Measurements from ENCODE around the gene C9orf50.
"Not testable (repeated sequence)": the region's sequence is repeated elsewhere in the genome, so short reads cannot be mapped to it uniquely, and the experiment has no call there.

The C9orf50 gene

DNA sequence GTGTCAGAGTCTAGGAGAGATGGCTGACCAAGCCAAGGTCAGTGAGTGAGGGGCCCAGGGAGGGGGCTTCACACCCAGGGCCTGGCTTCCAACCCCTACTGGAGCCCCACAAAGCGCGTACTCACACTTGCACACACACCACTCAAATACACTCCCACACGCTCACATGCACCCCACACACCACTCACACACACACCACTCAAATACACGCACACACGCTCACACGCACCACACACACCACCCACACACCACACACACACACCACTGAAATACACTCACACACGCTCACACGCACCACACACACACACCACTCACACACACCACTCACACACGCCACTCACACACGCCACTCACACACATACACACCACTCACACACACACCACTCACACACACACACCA lies 26.7 kb upstream of the C9orf50 start:
- no peak for DNase-seq

DNA sequence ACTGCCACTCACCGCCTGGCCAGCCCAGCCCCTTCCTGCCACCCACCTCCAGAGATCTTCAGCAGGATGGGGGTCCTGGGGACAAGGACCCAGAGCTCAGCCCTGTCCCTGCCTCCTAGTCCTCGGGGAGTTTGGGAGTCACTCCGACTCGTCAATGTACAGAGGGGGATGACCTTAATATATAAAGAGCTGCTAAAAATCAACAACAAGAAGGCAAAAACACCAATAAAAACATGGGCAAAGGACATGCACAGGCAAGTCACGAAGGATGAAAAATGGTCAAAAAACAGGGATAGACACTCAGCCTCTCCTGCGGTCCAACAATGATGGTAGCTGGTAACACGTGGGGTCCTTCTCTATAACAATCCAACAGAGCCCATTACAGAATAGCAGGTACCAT lies 25.8 kb upstream of the C9orf50 start:
- no peak for DNase-seq

DNA sequence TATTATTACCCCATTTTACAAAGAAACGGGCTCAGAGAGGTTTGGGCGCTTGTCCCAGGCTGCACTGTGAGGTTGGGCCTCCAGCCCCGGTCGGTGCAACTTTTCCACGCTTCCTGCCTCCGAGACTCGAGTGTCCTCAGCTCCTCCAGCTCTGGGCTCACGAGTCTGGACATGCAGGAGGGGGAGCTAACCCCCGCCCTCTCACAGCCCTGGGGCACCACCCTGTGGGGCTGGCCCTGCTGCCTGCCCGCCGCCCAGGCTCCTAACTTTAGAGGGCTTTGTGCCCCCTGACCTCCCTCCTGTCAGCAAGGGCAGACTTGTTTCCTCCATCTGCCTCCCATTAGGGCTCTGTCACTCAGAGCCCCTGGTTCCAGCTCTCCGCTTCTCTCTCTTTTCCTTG lies 25.4 kb upstream of the C9orf50 start:
- no peak for DNase-seq

DNA sequence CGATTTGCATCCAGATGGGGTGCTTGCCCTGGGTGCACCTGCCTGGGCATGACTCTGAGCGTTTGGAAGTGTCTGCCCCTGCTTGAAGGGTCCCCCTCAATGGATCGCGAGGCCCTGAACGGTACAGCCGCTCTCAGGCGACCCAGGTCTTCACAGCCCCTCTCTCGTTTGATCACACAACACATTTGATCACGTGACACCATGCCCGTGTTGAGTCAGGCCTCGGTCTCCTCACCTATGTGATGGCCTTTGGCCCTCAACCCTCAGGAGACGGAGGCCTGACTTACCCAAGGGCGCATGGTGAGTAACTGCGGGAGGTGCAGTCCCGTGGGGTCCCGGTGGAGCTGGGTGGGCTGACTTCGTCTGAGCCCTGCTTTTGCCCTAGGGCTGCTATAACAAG lies 24.0 kb upstream of the C9orf50 start:
- DNase-seq = no peak

DNA sequence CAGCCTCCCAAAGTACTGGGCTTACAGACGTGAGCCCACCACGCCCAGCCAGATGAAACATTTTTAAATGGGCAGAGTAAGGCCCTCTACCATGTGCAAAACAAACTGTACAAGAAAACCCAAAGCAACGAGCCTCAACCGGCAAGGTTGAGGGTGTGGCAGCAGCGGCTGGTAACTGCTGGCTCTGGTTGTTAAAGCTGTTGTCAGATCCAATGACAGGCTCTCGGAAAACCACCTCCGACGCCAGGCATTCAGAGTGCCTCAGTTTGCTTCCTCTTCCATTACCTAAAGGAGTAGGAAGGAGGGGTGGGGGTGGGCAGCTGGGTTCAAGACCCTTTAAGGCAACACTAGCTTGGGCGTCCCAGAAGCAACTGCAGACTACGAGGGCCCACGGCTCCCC lies 23.5 kb upstream of the C9orf50 start:
- no peak for DNase-seq

DNA sequence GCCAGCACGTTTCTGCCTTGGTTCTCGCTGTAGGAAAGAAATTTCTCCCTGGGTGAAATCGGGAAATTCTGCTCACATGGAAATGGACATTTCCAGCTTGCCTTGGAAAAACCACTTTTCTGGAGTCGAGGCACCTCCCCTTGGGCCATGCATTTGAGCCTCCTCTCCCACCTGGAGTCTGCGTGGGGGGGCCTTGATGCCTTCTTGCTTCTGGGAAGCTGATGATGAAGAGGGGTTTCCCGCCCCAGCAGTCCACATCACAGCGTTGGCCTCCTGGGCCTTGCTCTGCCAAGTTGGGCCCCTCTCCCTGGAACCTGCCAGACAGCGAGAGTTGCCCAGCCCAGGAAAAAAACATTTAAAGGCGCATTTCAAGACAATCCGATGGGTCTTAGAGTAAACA lies 22.8 kb upstream of the C9orf50 start:
- no peak for DNase-seq

DNA sequence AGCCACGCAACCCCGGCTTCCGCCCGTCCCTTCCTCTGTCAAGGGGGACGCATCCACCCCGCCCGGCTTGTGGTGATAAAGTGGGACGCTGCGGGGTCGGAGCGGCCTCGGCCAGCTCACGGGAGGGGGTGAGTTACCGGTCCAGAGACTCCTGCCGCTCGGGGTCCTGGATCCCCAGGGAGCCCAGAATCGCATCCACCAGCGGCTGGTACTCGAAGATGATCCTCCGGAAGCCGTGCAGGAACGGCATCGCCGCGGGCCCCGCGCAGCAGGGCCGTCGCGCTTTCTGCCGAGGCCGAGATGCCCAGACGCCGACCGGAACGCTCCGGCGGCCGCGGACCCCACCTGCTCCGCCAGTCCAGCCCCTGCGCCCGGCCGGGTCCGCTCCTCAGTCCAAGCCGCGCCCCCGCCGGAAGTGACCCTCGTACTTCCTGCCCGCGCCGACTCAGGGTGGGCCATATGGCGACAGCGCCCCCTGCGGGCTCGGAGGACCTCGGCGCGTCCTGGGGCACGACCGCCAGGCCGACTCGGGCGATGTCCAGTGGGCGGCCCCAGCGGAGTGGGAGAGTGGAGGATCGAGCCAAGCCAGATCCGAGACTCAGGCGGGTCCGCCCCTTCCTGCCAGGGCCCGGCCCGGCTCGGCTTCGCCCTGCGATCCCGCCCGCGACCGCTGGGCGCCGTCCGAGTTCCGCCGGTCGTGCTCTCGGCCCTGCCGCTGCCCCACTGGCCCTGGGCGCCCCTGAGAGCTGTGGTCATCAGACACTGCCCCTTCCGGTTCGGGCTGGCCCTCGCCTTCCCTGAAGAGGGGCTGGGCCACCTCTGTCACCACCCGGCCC lies 21.1 kb upstream of the C9orf50 start, which contains the start of gene ASB6:
ASB6 (minus strand) TSS at position 402 of the 836 bp plus-strand sequence; CDS start at position 250, 152 bp downstream.
- DNase-seq = peak; percentile 86 to 92

DNA sequence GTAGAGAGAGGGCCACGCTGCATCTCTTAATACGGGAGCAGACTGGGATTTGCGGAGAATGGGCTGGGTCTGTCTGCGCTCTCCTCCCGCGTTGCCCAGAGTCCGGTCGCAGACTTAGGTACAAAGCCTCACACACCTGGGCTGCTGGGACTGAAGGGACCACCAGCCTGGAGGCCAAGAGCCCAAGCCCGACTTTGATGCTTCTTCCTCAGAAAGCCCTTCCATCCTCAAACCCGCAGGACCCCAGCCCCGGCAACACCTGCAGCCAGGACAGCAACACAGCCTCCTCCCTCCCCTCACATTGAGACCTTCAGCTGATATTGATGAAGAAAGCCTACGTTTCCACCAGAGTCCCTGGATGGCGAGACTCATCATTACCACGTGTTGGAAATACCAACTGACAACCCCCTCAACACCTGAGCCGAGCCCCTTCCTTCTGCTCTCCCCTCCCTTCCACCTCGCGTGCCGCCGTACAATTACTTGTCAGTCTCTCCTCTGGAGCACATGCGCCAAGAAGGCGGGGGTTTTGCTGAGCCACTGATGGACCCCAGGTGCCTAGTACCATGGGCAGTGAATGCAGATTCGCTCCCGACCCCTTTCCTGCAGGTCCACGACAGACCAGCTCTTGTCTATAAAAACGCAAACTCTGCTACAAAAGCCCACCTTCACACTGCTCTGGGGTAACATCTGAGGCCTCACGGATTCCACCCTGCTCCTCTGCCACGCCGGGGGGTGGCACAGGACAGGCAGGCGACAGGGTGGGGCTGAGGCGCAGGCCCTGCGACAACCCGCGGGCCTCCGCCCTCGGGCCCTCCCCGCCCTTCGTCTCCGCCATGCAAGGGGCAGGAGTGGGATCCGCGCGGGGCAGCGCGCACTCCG lies 20.2 kb upstream of the C9orf50 start:
- DNase-seq = no peak

DNA sequence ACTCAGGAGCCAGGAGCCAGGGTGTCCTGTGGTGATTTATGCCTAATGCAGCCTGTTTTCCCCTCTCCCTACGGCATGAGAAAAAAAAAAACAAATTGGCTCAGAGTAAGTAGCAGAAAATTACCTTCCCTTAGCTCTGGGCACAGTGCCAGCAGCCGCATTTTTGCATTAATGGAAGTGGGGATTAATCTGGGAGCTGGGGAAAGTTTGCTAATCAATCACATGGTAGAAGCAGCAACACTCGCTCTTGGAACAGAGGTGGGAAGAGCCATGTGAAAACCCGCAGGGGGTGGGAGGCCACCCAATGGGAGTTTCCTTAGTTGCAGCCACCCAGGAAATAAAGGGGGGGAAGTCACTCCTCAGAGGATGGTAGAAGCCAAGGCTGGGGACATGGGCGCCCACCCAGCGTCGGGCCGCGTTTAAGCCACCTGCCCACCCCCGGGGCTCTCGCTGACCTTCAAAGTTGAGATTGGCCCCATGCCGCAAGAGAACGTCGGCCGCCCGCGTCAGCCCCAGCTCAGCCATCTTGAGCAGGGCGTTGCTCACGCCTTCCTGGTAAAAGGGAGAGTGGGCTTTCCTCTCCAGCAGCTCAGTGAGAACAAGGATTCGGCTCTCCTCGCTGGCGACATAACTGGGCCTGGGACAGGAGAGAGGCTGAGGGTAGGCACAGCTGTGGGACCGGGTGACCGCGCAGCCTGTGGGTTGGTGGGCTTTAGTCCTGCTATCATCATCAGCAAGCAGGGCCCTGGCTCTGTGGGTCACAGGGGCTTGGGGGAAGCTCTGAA lies 19.4 kb upstream of the C9orf50 start:
- DNase-seq = no peak

DNA sequence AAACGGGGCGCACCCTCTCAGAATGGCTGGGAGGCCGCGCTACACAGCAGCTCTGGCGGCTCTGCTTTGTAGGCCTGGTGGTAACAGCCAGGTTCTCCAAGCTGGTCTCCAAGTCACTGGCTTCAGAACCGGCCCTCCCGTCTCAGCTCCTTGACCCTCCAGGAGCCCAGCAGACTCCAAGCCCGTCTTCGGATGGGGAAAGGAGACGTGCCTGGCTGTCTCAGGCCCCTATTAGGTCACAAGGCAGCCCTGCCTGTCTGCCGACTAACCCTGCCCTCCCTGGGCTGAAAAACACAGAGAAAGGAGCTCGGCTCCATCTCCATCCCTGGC lies 18.8 kb upstream of the C9orf50 start:
- no peak for DNase-seq

DNA sequence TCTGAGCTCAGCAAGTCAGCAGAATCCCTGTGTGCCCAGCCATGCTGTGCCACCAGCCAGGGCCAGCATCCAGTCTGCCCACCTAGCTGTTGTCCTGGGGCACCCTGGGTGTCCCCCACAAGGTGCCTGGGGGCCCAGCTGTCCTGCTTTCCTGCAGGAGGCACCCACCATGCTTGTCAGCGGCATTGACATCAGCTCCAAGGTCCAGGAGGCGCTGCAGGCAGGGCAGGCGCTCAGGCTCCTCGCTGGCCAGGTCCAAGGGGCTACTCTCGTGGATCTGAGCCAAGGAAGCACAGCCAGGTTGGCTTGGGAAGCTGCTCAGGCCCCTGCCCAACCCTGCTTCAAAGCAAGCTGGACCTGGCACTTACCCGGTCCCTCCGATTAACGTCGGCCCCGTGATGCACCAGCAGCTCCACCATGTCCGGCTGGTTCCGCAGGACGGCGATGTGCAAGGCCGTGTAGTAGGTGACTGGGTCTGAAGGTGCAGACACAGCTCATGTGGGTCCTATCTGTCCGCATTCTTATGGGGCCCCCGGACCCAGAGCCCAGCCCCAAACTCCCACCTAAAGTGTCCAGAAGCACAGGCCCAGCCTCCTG lies 18.2 kb upstream of the C9orf50 start:
- DNase-seq = no peak

DNA sequence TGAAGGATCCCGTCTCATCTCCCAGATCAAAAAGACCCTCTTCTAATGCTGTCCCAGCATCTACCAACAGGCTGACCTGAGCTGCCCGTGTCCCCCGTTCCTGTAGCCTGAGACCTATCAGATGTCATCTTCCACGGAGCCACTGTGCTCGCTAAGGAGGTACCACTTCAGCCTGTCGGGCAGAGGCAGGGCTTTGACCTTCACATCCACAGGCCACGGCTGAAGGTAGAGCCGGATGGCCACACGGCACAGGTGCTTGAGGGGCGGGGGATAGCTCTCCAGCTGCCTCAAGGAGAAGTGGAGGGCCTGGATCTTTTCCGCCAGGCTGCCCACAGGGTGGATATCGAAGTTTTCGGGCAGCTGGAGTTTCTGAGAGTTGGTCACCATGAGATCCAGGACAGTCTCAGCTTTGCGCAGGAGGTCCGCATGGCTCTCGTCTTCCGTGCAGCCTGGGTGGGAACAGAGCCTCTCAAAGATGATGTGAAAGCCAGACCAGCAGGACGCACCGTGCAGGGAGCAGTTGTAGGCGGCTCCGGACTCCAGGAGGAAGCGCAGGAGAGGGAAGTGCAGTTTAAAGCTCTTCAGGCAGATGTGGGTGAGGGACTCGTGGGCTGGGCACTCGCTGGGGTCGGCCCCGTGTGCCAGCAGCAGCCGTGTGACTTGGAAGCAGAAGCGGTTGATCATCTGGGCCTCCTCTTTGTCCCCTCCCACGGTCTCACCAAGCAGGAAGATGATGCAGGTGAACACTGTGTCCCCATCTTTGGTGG lies 17.0 kb upstream of the C9orf50 start:
- DNase-seq = no peak

DNA sequence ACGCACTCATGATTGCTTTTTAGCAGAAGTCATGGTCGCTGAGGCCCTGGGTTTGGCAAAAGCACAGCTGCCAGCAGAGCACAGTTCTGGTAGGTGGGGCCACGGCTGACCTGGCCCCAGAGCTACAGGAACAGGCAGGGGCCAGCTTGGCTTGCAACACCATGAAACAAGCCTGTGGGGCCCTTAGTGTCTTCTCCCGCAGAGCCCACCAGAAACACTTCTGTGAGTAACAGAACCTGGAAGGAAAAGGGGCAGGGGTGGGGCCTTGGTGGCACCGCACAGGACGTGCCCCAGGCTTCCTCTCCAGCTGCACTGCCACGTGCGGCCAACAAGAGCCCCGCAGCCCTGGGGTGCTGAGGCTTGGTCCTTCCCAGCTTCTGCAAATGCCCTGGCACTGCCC lies 16.2 kb upstream of the C9orf50 start:
- no peak for DNase-seq

DNA sequence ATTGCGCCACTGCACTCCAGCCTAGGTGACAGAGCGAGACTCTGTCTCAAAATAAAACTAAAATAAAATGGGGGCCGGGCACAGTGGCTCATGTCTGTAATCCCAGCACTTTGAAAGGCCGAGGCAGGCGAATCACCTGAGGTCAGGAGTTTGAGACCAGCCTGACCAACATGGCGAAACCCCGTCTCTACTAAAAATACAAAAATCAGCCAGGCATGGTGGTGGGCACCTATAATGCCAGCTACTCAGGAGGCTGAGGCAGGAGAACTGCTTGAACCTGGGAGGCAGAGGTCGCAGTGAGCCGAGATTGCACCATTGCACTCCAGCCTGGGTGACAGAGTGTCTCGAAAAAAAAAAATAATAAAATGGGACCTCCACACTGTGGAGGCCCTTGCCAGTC lies 15.4 kb upstream of the C9orf50 start:
- DNase-seq = not testable (repeated sequence)

DNA sequence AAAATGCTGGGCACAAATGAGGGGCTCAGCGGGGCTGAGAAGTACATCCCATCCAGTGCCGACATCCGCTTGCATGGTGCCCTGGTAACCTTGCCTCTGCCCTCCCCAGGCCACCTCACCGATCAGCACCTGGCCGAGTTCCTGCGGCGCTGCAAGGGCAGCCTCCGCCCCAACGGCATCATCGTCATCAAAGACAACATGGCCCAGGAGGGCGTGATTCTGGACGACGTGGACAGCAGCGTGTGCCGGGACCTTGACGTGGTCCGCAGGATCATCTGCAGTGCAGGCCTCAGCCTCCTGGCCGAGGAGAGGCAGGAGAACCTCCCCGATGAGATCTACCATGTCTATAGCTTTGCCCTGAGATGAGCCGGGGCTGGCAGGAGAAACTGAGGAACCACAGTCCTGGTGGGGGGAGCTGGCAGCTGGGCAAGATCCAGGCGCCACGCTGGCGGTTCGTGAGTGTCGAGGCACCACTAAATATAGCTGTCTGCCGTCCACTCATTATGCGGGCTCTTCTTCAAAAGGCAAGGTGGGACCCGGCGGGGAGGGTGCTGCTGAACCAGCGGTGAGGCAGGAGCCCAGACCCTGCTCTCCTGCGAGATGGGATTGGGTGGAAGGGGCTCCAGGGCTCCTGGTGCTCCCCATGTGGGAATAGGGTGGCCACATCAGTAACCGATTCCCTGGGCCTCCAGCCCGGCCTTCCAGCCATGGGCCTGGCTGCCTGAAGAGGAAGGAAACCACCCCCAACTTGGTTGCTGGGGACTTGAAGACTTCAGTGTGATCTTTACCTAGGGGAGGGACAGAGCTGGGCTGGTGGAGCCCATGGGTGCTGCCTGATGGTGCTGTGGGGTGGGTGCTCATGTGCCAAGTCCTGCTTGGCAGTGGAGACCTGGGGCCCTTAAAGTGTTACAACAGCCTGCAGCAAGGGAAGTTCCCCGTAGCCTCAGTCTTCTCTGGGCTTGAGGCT lies 14.5 kb upstream of the C9orf50 start:
- no peak for DNase-seq

DNA sequence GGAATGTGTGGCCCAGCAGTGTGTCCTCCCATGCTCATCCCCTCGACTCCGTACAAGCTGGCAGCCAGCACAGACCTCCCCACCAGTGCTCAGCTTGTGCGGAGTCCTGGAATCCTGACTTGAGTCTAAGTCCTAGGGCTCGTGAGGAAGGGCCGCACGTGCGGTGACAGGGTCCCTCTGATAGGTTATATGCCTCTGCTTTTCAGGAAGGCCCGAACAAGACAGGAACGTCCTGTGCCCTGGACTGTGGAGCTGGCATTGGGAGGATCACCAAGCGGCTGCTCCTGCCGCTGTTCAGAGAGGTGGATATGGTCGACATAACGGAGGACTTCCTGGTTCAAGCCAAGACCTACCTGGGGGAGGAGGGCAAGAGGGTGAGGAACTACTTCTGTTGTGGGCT lies 12.9 kb upstream of the C9orf50 start:
- DNase-seq = no peak

DNA sequence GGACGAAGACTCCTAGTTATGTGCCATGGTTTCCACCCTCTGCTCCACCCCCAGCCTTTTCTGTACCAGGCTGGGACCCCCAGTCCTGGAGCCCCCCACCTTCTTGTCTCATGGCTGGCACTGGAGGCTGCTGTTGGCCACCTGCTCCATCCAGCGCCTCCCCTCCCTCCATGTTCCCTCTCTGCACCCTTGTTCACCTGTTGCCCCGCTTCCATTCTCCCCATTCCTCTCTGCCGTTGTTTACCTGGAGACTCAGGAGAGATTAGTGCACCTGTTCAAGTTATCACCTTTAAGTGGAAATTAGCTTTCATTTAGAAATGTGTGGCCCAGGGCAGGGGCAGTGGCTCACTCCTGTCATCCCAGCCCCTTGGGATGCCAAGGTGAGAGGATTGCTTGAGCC lies 12.3 kb upstream of the C9orf50 start:
- DNase-seq = no peak

DNA sequence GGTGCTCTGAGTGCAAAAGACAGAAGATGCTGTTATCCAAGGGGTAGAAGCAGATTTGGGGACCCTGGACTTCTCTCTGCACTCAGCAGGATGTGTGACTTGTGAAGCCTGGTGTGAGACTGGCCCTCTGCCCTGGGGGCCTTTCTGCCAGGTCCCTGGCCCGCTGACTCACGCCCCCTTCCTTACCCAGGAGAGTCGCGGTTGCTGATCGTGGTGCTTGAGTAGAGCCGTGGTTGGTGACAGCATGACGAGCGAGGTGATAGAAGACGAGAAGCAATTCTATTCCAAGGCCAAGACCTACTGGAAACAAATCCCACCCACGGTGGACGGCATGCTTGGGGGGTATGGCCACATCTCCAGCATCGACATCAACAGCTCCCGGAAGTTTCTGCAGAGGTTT lies 11.6 kb upstream of the C9orf50 start:
- DNase-seq = no peak

DNA sequence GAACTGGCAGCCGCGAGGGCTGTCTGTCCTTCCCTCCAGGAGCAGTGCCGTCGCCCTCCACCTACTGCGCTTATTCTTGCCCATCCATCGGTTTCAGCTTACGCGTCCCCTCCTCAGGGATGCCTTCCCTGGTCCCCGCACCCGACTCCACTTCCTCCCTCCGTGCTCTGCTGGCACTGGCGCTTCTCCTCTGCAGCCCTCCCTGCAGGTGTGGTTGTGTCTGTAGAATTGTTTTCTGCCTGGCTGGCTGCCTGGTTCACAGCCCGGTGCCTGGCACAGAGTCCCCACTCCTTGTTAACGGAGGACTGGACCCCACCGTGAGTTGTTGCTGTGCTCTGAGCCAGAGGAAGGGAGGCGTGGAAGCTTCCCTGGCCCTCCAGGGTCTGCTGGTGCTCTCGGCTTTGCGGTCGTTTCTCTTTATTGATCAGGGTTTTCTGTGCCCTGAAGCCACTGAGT lies 10.8 kb upstream of the C9orf50 start:
- no peak for DNase-seq

DNA sequence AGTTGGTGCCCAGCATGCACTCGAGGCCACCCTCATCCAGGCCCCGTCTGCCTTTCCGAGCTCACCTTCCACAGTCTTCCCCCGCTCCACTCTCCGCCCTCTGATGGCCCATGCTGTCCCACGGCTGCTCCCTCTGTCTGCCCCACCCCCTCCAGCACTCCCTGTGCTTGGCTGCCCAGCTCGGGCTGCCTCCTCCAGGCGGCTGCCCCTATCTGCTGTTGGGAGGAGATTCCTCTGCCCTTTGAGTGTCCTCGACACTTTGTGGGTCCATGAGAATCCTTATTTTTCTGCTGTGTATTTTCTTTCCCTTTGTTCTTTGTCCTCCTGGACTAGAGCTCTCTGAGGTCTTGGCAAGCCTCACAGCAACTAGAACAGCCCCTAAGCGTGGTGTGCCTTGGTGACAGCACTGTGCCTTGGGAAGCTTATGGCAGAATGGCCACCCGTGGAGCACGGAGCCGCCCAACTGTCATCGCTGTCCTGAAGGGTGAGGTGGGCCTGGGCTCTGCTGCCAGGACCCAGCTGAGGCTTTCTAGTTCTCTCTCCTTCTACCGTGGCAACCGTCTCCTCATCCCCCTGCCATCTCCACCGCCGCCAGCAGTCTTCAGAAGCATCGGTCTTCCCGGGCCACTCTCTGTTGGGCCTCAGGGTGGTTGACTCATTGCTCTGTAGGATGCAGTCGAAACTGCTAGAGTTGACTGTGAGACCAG lies 10.2 kb upstream of the C9orf50 start:
- no peak for DNase-seq
